Measurements from ENCODE around the gene FAM47E.
"Not testable (repeated sequence)": the region's sequence is repeated elsewhere in the genome, so short reads cannot be mapped to it uniquely, and the experiment has no call there.

Gene FAM47E

DNA sequence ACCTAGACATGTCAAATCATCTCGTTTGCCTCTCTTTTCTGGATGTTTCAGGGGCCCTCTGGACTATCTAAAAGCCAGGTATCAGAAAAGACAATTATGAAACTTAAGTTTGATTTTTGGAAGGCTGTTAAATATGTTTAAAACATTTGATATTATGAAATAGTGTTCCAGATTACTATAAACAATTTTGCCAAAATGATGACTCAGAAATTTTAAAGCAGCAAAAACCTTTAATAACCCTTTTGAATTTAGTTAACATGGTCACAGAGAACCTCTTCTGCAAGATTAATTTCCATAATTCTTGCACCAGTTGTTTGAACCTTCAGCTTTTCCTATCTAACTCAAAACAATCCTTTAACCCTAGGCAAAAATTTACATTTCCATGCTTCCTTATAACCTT lies 18.8 kb upstream of the FAM47E start:
- no peak for DNase-seq

- DNase-seq, result no peak
Measured at GRCh38 chr4:76233083-76233482, 18.4 kb upstream of the FAM47E start.

DNA sequence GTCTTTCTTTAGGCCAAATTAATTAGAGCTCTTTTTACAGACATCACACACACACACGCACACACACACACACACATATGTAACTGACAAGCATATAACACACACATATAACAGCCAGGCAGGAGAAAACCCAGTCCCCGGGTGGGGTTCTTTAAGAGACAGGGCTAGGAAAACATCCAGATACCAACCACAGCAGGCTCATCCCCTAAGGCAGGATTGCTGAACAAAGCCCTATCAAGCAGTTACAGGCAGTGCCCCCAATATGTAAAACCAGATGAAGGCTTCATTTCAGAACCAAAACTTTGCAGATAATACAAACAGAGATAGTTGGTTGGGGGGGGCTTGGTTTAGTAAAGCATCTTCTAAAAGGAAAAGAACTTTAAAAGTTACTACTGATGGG lies 18.0 kb upstream of the FAM47E start:
- no peak for DNase-seq

- DNase-seq, result no peak
Measured at GRCh38 chr4:76233967-76234678, 17.4 kb upstream of the FAM47E start.

DNA sequence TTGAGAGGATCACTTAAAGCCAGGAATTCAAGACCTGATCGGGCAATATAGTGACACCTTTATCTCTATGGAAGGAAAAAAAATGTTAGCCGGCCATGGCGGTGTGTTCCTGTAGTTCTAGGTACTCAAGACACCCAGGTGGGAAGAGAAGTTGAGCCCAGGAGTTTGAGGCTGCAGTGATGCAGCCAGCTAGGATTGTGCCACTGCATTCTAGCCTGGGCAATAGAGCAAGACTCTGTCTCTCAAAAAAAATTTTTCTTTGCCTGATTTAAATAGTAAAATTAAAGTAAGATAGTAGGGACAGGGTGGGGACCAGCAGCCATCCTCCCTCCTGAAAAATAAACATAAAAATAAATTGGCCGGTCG lies 16.9 kb upstream of the FAM47E start:
- no peak for DNase-seq

DNA sequence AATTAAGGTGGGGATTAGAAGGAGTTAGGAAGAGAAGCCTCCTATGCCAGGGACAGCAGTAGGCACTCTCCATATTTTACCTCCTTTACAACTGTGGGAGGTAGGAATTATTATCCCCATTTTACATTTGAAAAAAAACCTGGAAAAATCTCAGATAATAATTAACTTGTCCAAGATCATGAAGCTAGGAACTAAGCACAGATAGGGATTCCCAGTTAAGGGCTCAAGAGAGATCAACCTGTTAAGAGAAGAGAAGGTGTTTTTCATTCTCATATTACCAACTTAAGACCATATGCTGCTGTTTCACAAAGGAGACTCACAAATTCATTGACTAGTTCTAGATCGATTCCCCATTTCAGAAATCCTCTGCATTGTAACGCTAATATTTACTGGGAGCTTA lies 16.1 kb upstream of the FAM47E start:
- no peak for DNase-seq

DNA sequence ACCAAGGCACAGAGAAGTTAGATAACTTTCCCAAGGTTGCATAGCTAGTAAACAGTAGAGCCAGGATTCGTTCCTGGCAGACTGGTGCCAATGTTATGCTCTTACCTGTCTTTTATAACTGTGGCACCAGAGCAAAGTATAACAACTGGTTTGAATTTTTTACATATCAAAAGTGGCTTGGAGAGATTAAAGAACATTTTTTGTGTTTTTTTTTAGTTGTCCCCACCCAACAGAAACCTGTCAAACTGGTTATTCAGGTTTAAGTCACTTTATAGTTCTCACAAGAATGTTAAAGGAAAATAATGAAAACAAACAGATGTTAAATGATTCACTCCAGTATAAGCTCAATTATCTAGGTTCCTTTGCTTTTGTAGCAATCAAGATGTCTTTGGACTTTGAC lies 15.6 kb upstream of the FAM47E start:
- DNase-seq, result no peak

- no peak for DNase-seq
Measured at GRCh38 chr4:76238236-76238635, 13.3 kb upstream of the FAM47E start.

- DNase-seq, result no peak
Measured at GRCh38 chr4:76238701-76239100, 12.8 kb upstream of the FAM47E start.

DNA sequence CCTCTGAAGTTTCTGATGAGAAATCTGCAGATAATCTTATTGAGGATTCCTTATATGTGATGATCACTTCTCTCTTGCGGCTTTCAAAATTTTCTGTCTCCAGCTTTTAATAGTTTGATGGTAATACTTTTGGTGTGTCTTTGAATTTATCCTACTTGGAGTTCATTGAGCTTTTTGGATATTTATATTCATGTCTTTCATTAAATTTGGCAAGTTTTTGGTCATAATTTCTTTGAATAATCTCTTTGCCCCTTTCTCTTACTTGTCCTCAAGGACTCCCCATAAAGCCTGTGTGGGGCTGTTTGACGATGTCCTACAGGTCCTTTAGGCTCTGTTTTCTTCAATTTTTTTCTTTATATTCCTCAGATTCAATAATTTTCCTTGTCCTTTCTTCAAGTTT lies 11.3 kb upstream of the FAM47E start:
- DNase-seq, result no peak

- DNase-seq, result not testable (repeated sequence)
Measured at GRCh38 chr4:76243877-76244276, 7.6 kb upstream of the FAM47E start.

DNA sequence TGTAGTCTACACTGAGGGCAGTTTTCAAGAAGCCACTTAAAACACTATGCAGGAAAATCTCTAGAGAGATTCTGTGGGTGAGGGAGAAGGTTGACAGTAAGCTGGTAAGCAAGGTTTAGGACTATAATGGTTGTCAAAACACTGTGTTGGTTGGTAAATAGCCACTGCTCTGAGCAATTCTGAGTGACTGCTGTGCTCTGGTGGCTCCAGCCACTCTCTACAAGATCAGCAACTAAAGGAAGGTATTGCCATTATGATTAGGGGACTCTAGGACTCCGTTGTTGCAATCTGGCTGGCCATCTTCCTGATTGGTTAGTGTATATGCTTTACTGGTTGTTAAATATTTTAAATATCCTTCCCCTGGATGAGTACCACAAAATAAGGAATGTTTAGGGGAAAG lies 5.5 kb upstream of the FAM47E start:
- no peak for DNase-seq

DNA sequence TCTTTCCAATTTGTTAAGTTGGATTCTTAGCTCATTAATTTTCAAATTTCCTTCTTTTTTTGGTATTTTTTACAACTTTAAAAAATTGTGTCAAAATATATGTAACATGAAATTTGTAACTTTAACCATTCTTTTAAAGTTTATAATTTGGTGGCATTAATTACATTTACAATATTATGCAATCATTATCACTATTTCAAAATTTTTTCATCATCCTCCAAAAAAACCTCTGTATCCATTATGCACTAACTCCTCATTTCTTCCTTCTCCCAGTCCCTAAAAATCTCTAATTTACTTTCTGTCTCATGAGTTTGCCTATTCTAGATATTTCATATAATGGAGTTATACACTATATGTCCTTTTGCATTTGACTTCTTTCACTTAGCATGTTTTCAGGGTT lies 4.7 kb upstream of the FAM47E start:
- DNase-seq, result no peak

- DNase-seq, result no peak
Measured at GRCh38 chr4:76250962-76251361, 559 bp upstream of the FAM47E start.

- no peak for DNase-seq
Measured at GRCh38 chr4:76252271-76252653, 741 bp downstream of the FAM47E start.

- DNase-seq, result no peak
Measured at GRCh38 chr4:76253511-76253910, 2.0 kb downstream of the FAM47E start.

- no peak for DNase-seq
Measured at GRCh38 chr4:76256032-76256431, 4.5 kb downstream of the FAM47E start.

GRCh38 chr4:76256968-76257367 lies 5.4 kb downstream of the FAM47E start:
- no peak for DNase-seq

- no peak for DNase-seq
Measured at GRCh38 chr4:76257824-76258223, 6.3 kb downstream of the FAM47E start.

GRCh38 chr4:76260571-76260970 lies 9.1 kb downstream of the FAM47E start:
- no peak for DNase-seq

DNA sequence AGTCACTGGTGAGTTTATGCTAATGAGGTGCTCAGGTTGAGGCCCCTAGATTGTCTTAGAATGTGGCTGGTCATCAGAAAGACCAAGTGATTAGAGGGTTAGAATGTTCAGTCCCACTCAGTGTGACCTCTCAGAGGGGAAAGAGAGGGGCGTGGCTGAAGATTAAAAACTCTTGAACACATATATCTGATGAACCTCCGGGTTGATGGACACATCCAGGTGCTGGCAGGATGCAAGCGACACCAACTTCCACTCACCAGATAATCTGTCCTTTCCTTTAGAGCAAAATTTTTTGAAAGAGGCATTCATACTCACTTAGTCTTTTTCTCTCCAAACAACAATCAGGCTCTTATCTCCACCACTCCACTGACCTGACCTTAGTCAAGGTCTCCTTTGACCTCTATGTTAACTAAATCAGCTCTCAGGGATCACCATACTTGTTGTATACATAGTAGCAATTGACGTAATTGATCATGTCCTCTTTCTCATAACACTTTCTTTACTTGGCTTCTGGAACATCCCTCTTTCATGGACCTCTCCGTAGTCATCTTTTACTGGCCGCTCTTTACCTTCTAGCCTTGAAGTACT lies 14.2 kb downstream of the FAM47E start:
- no peak for DNase-seq

DNA sequence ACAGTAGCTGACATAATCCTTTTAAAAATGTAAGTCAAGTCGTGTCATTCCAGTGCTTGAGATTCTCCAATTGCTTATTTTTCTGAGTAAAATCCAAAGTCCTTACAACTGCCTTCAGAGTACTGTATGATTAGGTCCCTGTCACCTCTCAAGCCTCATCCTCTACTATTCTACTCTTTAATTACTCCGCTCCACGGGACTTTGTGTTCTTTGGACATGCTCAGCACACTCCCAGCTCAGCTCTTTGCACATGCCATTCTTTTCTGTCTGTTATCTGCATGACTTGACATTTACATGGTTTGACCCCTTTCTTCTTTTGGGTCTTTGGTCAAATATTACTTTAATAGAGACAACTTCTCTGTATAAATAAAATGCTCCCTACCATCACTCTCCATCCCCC lies 15.1 kb downstream of the FAM47E start:
- no peak for DNase-seq

DNA sequence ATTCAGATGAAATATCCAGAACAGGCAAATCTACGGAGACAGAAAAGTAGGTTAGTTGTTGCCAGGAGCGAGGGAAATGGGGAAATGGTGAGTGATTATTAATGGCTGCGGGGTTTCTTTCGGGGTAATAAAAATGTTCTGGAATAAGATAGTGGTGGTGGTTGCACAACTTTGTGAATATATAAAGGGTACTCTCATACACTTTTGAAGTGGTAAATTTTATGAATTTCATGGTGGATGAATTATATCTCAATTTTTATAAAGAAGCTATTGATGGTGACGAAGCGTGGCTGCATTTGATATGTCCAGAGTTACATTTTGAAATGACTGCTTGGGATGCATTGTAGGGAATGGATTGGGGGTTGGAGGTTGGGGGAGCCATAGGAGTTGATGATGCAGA lies 16.3 kb downstream of the FAM47E start:
- no peak for DNase-seq

GRCh38 chr4:76270244-76271175 lies 19.0 kb downstream of the FAM47E start:
- no peak for DNase-seq

Measured in activated CD4-positive, alpha-beta T cell treated with anti-CD3 and anti-CD28 coated beads, Interleukin-2, amount 50 U/mL, for 1 hour (primary cell).